Skeletal muscle tissue (tissue), 5 donors: ENCODE results near the gene POLN. TPM values are rescaled to one million over a fixed set of nuclear protein-coding genes. Genes with fewer than 3 reads are reported as not detected.

ENCODE experiments used
- H3K27ac ChIP-seq: one replicate; pipeline ENCODE4 v1.7.0; 2013; ENCODE audit warnings: mild to moderate bottlenecking, low read depth, low read length, inconsistent platforms
- H3K27me3 ChIP-seq, 3 donors: one replicate each; pipeline ENCODE4 v1.7.0; 2013; ENCODE audit warnings: low read length in 3 of 3; ENCODE audit not compliant: control insufficient read depth in 3 of 3, insufficient read depth in 3 of 3
- H3K36me3 ChIP-seq, 3 donors: one replicate each; pipeline ENCODE4 v1.7.0; 2013; ENCODE audit warnings: low read length in 3 of 3; ENCODE audit not compliant: control insufficient read depth in 3 of 3, insufficient read depth in 3 of 3
- H3K4me1 ChIP-seq, 3 donors: one replicate each; pipeline ENCODE4 v1.7.0; 2013; ENCODE audit warnings: low read length in 3 of 3, mild to moderate bottlenecking in 3 of 3; ENCODE audit not compliant: control insufficient read depth in 3 of 3, insufficient read depth in 3 of 3
- H3K4me3 ChIP-seq, 3 donors: one replicate each; pipeline ENCODE4 v1.7.0; 2013; ENCODE audit warnings: low read length in 3 of 3
- H3K9ac ChIP-seq, 3 donors: one replicate each; pipeline ENCODE4 v1.7.0; 2013; ENCODE audit warnings: low read length in 3 of 3, mild to moderate bottlenecking in 3 of 3, moderate library complexity in 2 of 3, low read depth in 1 of 3
- H3K9me3 ChIP-seq, 3 donors: one replicate each; pipeline ENCODE4 v1.7.0; 2013; ENCODE audit warnings: low read length in 3 of 3; ENCODE audit not compliant: control insufficient read depth in 3 of 3
- small RNA-seq: library from RNA; depleted of rRNA; stranded (forward); fragments of <200 nt; gene quantifications from one replicate; pipeline ENCODE3, GENCODE V24; 2014
- total RNA-seq: library from RNA; depleted of rRNA; stranded (reverse); fragments of >200 nt; gene quantifications from one replicate; pipeline ENCODE4 v1.2.3, GENCODE V29; 2014
- donor health status: Osteomylitis.

Gene POLN
- total RNA-seq, 1 donor from 2014 or later, result 4.2 TPM

- H3K4me1 ChIP-seq, result no peaks in the 10 kb centered on the region
- no peak overlapping the region for H3K9ac ChIP-seq
- H3K9me3 ChIP-seq, result no peaks in the 10 kb centered on the region
- H3K36me3 ChIP-seq, result no peaks in the 10 kb centered on the region
- peaks cover 0 to 7% (median 4%) of the 10 kb centered on the region in 3 donors for H3K27me3 ChIP-seq
- H3K27ac ChIP-seq, result no peak overlapping the region
- H3K4me3 ChIP-seq, result no peak overlapping the region
Measured at GRCh38 chr4:2025817-2026216, 216.1 kb downstream of the POLN start.

GRCh38 chr4:2024683-2025082 lies 217.2 kb downstream of the POLN start:
- Histone ChIP-seq H3K9ac (no peak overlapping the region), H3K36me3 (no peaks in the 10 kb centered on the region), H3K27ac (no peak overlapping the region), H3K27me3 (peaks cover 0 to 7% (median 4%) of the 10 kb centered on the region in 3 donors), H3K9me3 (no peaks in the 10 kb centered on the region), H3K4me3 (no peak overlapping the region), H3K4me1 (no peaks in the 10 kb centered on the region)

Small RNAs within 50 kb of the gene (small RNA-seq; reads per million reads assigned to genes)
- not detected for gene COX6B1P5

Other genes starting within 250 kb of the POLN start
- 15.1 TPM for gene NELFA, start 233.1 kb downstream of the POLN start, total RNA-seq
- gene NAT8L, start 182.8 kb downstream of the POLN start, total RNA-seq, result 1.0 TPM
- 6.8 TPM for gene HAUS3, start within 50 bp of the POLN start, total RNA-seq
- gene MXD4, start 20.0 kb upstream of the POLN start, total RNA-seq, result 21.4 TPM
- 1.0 TPM for gene ZFYVE28, start 176.5 kb upstream of the POLN start, total RNA-seq
- not detected for gene CFAP99, start 176.8 kb upstream of the POLN start, total RNA-seq
- gene RNF4, start 227.0 kb upstream of the POLN start, total RNA-seq, result 29.2 TPM